Fibroblast of lung (primary cell): Measurements from ENCODE around the gene BNIPL.

ENCODE experiments used
- EZH2 ChIP-seq: IDR thresholded peaks from 2 replicates; pipeline ENCODE4 v1.5.1; 2012; ENCODE audit warnings: low read length, control low read depth, mild to moderate bottlenecking; ENCODE audit errors: missing control alignments
- TF ChIP-seq, protein P1 (sequence below), 2 donors: IDR thresholded peaks in 1 of 2; conservative IDR thresholded peaks in 1 of 2; 1 replicate in 1 of 2; 2 replicates in 1 of 2; pipeline ENCODE4 v1.5.1; 2011 to 2012; ENCODE audit warnings: low read length in 2 of 2, control low read depth in 1 of 2, inconsistent platforms in 1 of 2, low read depth in 1 of 2, mild to moderate bottlenecking in 1 of 2

DNA sequence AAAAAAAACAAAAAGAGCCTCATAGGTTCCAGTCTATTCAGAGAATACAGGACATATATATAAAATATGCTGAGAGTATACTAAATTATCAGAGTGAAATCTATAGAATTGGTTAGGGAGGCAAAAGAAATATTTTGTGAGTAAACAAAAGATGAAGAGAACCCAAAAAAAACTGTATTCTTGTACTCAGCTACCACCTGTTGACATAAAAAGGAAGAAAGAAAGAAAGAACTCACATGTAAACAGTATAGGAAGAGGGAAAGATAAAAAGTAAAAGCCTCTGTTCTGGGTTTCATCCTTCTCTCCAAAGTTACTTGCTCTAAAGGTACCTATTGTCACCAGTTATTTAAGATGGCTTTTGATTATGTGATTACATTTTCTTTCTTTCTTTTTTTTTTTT lies 9.9 kb upstream of the BNIPL start:
- TF ChIP-seq, protein P1, sequence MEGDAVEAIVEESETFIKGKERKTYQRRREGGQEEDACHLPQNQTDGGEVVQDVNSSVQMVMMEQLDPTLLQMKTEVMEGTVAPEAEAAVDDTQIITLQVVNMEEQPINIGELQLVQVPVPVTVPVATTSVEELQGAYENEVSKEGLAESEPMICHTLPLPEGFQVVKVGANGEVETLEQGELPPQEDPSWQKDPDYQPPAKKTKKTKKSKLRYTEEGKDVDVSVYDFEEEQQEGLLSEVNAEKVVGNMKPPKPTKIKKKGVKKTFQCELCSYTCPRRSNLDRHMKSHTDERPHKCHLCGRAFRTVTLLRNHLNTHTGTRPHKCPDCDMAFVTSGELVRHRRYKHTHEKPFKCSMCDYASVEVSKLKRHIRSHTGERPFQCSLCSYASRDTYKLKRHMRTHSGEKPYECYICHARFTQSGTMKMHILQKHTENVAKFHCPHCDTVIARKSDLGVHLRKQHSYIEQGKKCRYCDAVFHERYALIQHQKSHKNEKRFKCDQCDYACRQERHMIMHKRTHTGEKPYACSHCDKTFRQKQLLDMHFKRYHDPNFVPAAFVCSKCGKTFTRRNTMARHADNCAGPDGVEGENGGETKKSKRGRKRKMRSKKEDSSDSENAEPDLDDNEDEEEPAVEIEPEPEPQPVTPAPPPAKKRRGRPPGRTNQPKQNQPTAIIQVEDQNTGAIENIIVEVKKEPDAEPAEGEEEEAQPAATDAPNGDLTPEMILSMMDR (conservative IDR thresholded peaks at IDR 0.05 in 1 of 2, IDR thresholded peaks at IDR 0.05 in 1 of 2; ENCODE audit: low read depth in 1 of 2, low read length in 2 of 2), result no peak
- TF ChIP-seq EZH2, result no peak
